Hepatocyte (in vitro differentiated cells): ENCODE data around the gene DCAF11. TPM values are rescaled to one million over a fixed set of nuclear protein-coding genes. Genes with fewer than 3 reads are reported as not detected.

Source experiments
- DNase-seq: peaks from one replicate; pipeline ENCODE4 v3.0.0-alpha.2; 2016; ENCODE audit warnings: low spot score
- H2AFZ ChIP-seq: fragments of 200-600 bp; sonication (generic); 2 replicates; pipeline ENCODE4 v1.6.0; 2016; ENCODE audit warnings: antibody characterized with exemption, mild to moderate bottlenecking
- H3K27ac ChIP-seq: fragments of 200-600 bp; sonication (generic); 2 replicates; pipeline ENCODE4 v1.5.1; 2016; ENCODE audit warnings: mild to moderate bottlenecking
- H3K27me3 ChIP-seq: fragments of 200-600 bp; sonication (generic); 2 replicates; pipeline ENCODE4 v1.6.1; 2016
- H3K36me3 ChIP-seq: fragments of 200-600 bp; sonication (generic); replicated peaks from 2 replicates; pipeline ENCODE4 v1.5.1; 2016; ENCODE audit warnings: low read depth; ENCODE audit not compliant: insufficient read depth
- H3K4me1 ChIP-seq: fragments of 200-600 bp; sonication (generic); 2 replicates; pipeline ENCODE4 v1.5.1; 2016; ENCODE audit warnings: mild to moderate bottlenecking, moderate library complexity; ENCODE audit not compliant: insufficient read depth
- H3K4me2 ChIP-seq: fragments of 200-600 bp; sonication (generic); 2 replicates; pipeline ENCODE4 v1.6.0; 2016
- H3K4me3 ChIP-seq: fragments of 200-600 bp; sonication (generic); 2 replicates; pipeline ENCODE4 v1.5.1; 2016; ENCODE audit warnings: mild to moderate bottlenecking
- H3K79me2 ChIP-seq: fragments of 200-600 bp; sonication (generic); 2 replicates; pipeline ENCODE4 v1.6.0; 2017; ENCODE audit warnings: mild to moderate bottlenecking
- H3K9me2 ChIP-seq: fragments of 200-600 bp; sonication (generic); replicated peaks from 2 replicates; pipeline ENCODE4 v1.6.0; 2017; ENCODE audit warnings: mild to moderate bottlenecking; ENCODE audit not compliant: insufficient read depth
- H3K9me3 ChIP-seq: fragments of 200-600 bp; sonication (generic); 2 replicates; pipeline ENCODE4 v1.5.1; 2016; ENCODE audit warnings: low read depth, mild to moderate bottlenecking
- H4K20me1 ChIP-seq: fragments of 200-600 bp; sonication (generic); 2 replicates; pipeline ENCODE4 v1.6.0; 2016; ENCODE audit warnings: mild to moderate bottlenecking; ENCODE audit not compliant: insufficient read depth, poor library complexity, severe bottlenecking
- CTCF ChIP-seq: fragments of 200-600 bp; sonication (generic); IDR thresholded peaks from 2 replicates; pipeline ENCODE4 v1.5.1; 2016; ENCODE audit warnings: antibody characterized with exemption, mild to moderate bottlenecking; ENCODE audit not compliant: poor library complexity
- EZH2 ChIP-seq: fragments of 200-600 bp; sonication (generic); IDR thresholded peaks from 2 replicates; pipeline ENCODE4 v1.6.1; 2016; ENCODE audit warnings: antibody characterized with exemption, mild to moderate bottlenecking, borderline replicate concordance
- EZH2phosphoT487 ChIP-seq: fragments of 200-600 bp; sonication (generic); IDR thresholded peaks from one replicate; pipeline ENCODE4 v1.6.1; 2018; ENCODE audit warnings: antibody characterized with exemption, mild to moderate bottlenecking, low read depth, moderate library complexity; ENCODE audit not compliant: unreplicated experiment, severe bottlenecking
- WGBS: methylation state at CpG from one replicate; pipeline ENCODE4 v1.1.6; 2016; ENCODE audit warnings: low lambda C conversion rate; ENCODE audit errors: missing lambda C conversion rate; 5-methylcytosine and 5-hydroxymethylcytosine counted together
- polyA plus RNA-seq: library from polyadenylated mRNA; unstranded; fragments of >200 nt; fragmentation: Nextera tagmentation; extraction: Ambion mirVana; gene quantifications from 2 replicates; pipeline ENCODE4 v1.2.1, GENCODE V29; 2016
- total RNA-seq: library from RNA; depleted of rRNA; stranded (reverse); fragments of >200 nt; gene quantifications from 2 replicates; pipeline ENCODE4 v1.2.3, GENCODE V29; 2014

The DCAF11 gene
- total and polyA plus RNA-seq, 2 experiments from 2014 or later: 55.6 to 78.9 TPM

- peaks cover 12% of the 10 kb centered on the region for H3K4me1 ChIP-seq
Observed at GRCh38 chr14:24095271-24096068, 19.1 kb upstream of the DCAF11 start.

GRCh38 chr14:24096545-24097181 lies 17.9 kb upstream of the DCAF11 start:
- H3K4me2 ChIP-seq: no peak overlapping the region
- no peaks in the 10 kb centered on the region for H3K9me3 ChIP-seq
- no peaks in the 10 kb centered on the region for H3K27me3 ChIP-seq
- H3K36me3 ChIP-seq: no peaks in the 10 kb centered on the region
- no peak for TF ChIP-seq EZH2phosphoT487
- TF ChIP-seq EZH2: no peak
- TF ChIP-seq CTCF: no peak
- no peak for DNase-seq
- no peak overlapping the region for H3K4me3 ChIP-seq
- no peaks in the 10 kb centered on the region for H4K20me1 ChIP-seq
- H3K27ac ChIP-seq: no peak overlapping the region
- 98% methylated on average over 8 of the region's 8 CpGs for WGBS
- H3K79me2 ChIP-seq: peaks cover 27% of the 10 kb centered on the region
- no peaks in the 10 kb centered on the region for H3K9me2 ChIP-seq
- no peak overlapping the region for H2AFZ ChIP-seq
- H3K4me1 ChIP-seq: peaks cover 12% of the 10 kb centered on the region

More at GRCh38 chr14:24095271-24096068, 19.1 kb upstream of the DCAF11 start:
- DNase-seq: peak; percentile 83
- WGBS: 31% methylated on average over 12 of the region's 12 CpGs
- Histone ChIP-seq H3K9me2 (no peaks in the 10 kb centered on the region), H3K4me2 (peak overlapping the region; percentile 84), H3K4me3 (peak overlapping the region; percentile 84), H3K27me3 (no peaks in the 10 kb centered on the region), H3K36me3 (no peaks in the 10 kb centered on the region), H3K27ac (peak overlapping the region; percentile 95), H3K9me3 (no peaks in the 10 kb centered on the region), H4K20me1 (no peaks in the 10 kb centered on the region), H3K79me2 (peaks cover 27% of the 10 kb centered on the region), H2AFZ (peak overlapping the region; percentile 73)
- TF ChIP-seq EZH2 (no peak), CTCF (no peak), EZH2phosphoT487 (no peak)

DNA sequence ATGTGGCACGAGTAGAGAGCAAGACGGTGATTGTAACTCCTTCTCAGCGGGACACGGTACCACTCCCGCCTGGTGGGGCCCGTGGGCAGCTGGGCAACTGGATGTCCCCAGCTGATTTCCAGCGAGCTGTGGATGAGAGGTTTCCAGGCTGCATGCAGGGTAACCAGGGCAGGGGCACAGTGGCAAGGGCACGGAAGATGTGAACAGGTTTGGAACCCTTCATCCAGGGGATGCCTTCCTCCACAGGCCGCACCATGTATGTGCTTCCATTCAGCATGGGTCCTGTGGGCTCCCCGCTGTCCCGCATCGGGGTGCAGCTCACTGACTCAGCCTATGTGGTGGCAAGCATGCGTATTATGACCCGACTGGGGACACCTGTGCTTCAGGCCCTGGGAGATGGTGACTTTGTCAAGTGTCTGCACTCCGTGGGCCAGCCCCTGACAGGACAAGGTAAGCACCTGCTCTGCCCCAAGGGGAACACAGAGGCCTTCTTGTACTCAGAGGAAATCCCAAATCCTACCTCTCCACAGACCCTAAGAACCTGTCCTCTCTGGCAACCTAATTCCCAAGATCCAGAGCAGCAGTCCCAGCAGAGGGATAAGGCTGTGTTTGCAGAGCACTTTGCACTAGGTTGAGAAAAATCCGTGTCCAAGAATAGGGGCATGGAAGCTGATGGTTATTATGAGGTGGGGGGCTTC lies 16.2 kb upstream of the DCAF11 start:
- TF ChIP-seq EZH2phosphoT487 (no peak), CTCF (no peak), EZH2 (no peak)
- Histone ChIP-seq H3K4me2 (no peak overlapping the region), H3K4me3 (no peak overlapping the region), H3K79me2 (peaks cover 27% of the 10 kb centered on the region), H3K36me3 (no peaks in the 10 kb centered on the region), H3K9me2 (no peaks in the 10 kb centered on the region), H3K9me3 (no peaks in the 10 kb centered on the region), H2AFZ (no peak overlapping the region), H4K20me1 (no peaks in the 10 kb centered on the region), H3K27me3 (no peaks in the 10 kb centered on the region), H3K4me1 (peaks cover 8% of the 10 kb centered on the region), H3K27ac (no peak overlapping the region)
- WGBS: 98% methylated on average over 15 of the region's 16 CpGs
- no peak for DNase-seq
